Measurements from ENCODE around the gene NOSTRIN. TPM values are rescaled to one million over a fixed set of nuclear protein-coding genes. Genes with fewer than 3 reads are reported as not detected.
"Not testable (repeated sequence)": the region's sequence is repeated elsewhere in the genome, so short reads cannot be mapped to it uniquely, and the experiment has no call there.

Gene NOSTRIN
- total and polyA plus RNA-seq, 5 donors from 2014 or later, result not detected

GRCh38 chr2:168791140-168791539 is 11.3 kb upstream of the NOSTRIN start:
- not testable (repeated sequence) for H3K27me3 ChIP-seq (ENCODE audit: control insufficient read depth, insufficient read depth, low read length); H3K36me3 ChIP-seq (ENCODE audit: control insufficient read depth, insufficient read depth, low read length); DNase-seq; H3K4me3 Mint-ChIP-seq; H3K27ac ChIP-seq (ENCODE audit: insufficient read depth, low read length, poor library complexity, severe bottlenecking); H3K4me1 ChIP-seq (ENCODE audit: control insufficient read depth, insufficient read depth, low read length, poor library complexity, severe bottlenecking); ATAC-seq (ENCODE audit: low read depth in 2 of 2); H3K9me3 ChIP-seq (ENCODE audit: control insufficient read depth in 2 of 2, low read length in 2 of 2); H3K9me3 Mint-ChIP-seq; H3K27ac Mint-ChIP-seq; H3K4me3 ChIP-seq (ENCODE audit: low read depth, low read length); H3K36me3 Mint-ChIP-seq; H3K4me1 Mint-ChIP-seq
- H3K27me3 Mint-ChIP-seq, result peaks cover 23% of the 10 kb centered on the region

DNA sequence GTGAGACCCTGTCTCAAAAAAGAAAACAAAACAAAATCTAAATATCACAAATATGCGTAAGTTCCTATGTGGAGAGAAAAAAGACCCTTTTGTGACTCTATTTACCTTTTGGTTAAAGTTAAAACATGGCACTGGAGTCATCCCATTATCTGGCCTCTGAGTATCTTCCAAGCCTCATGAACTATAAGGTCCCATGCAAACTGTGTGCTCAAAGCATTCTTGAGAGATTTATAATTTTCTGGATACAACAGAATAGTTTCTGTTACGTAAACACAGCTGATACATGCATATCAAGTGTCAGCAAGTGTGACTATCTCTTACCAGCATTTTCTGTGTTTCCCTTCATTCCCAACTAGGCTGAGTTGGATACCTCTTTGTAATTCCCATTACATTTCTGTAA is 8.8 kb upstream of the NOSTRIN start:
- Histone ChIP-seq H3K36me3 (ENCODE audit: control insufficient read depth, insufficient read depth, low read length) (no peaks in the 10 kb centered on the region), H3K9me3 (ENCODE audit: control insufficient read depth in 2 of 2, low read length in 2 of 2) (no peaks in the 10 kb centered on the region), H3K27ac (ENCODE audit: insufficient read depth, low read length, poor library complexity, severe bottlenecking) (no peak overlapping the region), H3K27me3 (ENCODE audit: control insufficient read depth, insufficient read depth, low read length) (no peaks in the 10 kb centered on the region), H3K4me3 (ENCODE audit: low read depth, low read length) (no peak overlapping the region), H3K4me1 (ENCODE audit: control insufficient read depth, insufficient read depth, low read length, poor library complexity, severe bottlenecking) (no peaks in the 10 kb centered on the region)
- H3K27me3 Mint-ChIP-seq, result peaks cover 27% of the 10 kb centered on the region
- H3K4me1 Mint-ChIP-seq, result peaks cover 0 to 3% (median 0%) of the 10 kb centered on the region in 4 donors
- DNase-seq (no peak), ATAC-seq (ENCODE audit: low read depth in 2 of 2) (no peak)
- no peak overlapping the region for H3K4me3 Mint-ChIP-seq
- no peaks in the 10 kb centered on the region for H3K36me3 Mint-ChIP-seq
- H3K27ac Mint-ChIP-seq, result no peak overlapping the region
- peaks cover 0 to 3% (median 0%) of the 10 kb centered on the region in 7 donors for H3K9me3 Mint-ChIP-seq

DNA sequence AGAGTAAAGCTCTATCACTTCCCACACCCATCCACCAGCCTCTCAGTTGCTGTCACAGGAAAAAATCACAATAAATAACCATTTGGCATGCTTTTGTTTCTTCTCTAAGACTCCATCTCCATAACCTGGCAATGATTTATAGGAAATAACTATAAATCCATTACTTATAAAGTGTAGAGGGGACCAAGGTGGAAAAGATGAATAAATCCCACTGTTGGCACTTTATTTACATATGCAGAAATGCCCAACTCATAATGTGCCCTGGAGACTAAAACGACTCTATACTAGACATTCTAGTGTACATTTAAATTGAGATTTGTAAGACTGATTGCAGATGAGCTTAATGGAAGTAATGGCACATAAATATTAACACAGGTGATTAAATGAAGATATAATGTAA is 7.5 kb upstream of the NOSTRIN start:
- H3K9me3 Mint-ChIP-seq, result peaks cover 0 to 2% (median 0%) of the 10 kb centered on the region in 7 donors
- Histone ChIP-seq H3K4me3 (ENCODE audit: low read depth, low read length) (no peak overlapping the region), H3K4me1 (ENCODE audit: control insufficient read depth, insufficient read depth, low read length, poor library complexity, severe bottlenecking) (no peaks in the 10 kb centered on the region), H3K27ac (ENCODE audit: insufficient read depth, low read length, poor library complexity, severe bottlenecking) (no peak overlapping the region), H3K36me3 (ENCODE audit: control insufficient read depth, insufficient read depth, low read length) (no peaks in the 10 kb centered on the region), H3K27me3 (ENCODE audit: control insufficient read depth, insufficient read depth, low read length) (no peaks in the 10 kb centered on the region), H3K9me3 (ENCODE audit: control insufficient read depth in 2 of 2, low read length in 2 of 2) (no peaks in the 10 kb centered on the region)
- no peak overlapping the region for H3K4me3 Mint-ChIP-seq
- H3K27me3 Mint-ChIP-seq, result peaks cover 23% of the 10 kb centered on the region
- no peak overlapping the region for H3K27ac Mint-ChIP-seq
- no peak for DNase-seq
- peaks cover 0 to 3% (median 0%) of the 10 kb centered on the region in 4 donors for H3K4me1 Mint-ChIP-seq
- no peak for ATAC-seq (ENCODE audit: low read depth in 2 of 2)
- H3K36me3 Mint-ChIP-seq, result no peaks in the 10 kb centered on the region

GRCh38 chr2:168796090-168796577 is 6.3 kb upstream of the NOSTRIN start:
- no peak overlapping the region for H3K27ac ChIP-seq (ENCODE audit: insufficient read depth, low read length, poor library complexity, severe bottlenecking)
- H3K36me3 ChIP-seq (ENCODE audit: control insufficient read depth, insufficient read depth, low read length), result no peaks in the 10 kb centered on the region
- H3K9me3 Mint-ChIP-seq, result peaks cover 0 to 4% (median 0%) of the 10 kb centered on the region in 7 donors
- H3K4me3 Mint-ChIP-seq, result no peak overlapping the region
- H3K4me3 ChIP-seq (ENCODE audit: low read depth, low read length), result no peak overlapping the region
- no peak overlapping the region for H3K27ac Mint-ChIP-seq
- H3K4me1 ChIP-seq (ENCODE audit: control insufficient read depth, insufficient read depth, low read length, poor library complexity, severe bottlenecking), result no peaks in the 10 kb centered on the region
- DNase-seq (no peak), ATAC-seq (ENCODE audit: low read depth in 2 of 2) (no peak)
- H3K4me1 Mint-ChIP-seq, result peaks cover 0 to 3% (median 0%) of the 10 kb centered on the region in 4 donors
- no peaks in the 10 kb centered on the region for H3K36me3 Mint-ChIP-seq
- no peaks in the 10 kb centered on the region for H3K9me3 ChIP-seq (ENCODE audit: control insufficient read depth in 2 of 2, low read length in 2 of 2)
- H3K27me3 ChIP-seq (ENCODE audit: control insufficient read depth, insufficient read depth, low read length), result peaks cover 3% of the 10 kb centered on the region
- peaks cover 23% of the 10 kb centered on the region for H3K27me3 Mint-ChIP-seq

DNA sequence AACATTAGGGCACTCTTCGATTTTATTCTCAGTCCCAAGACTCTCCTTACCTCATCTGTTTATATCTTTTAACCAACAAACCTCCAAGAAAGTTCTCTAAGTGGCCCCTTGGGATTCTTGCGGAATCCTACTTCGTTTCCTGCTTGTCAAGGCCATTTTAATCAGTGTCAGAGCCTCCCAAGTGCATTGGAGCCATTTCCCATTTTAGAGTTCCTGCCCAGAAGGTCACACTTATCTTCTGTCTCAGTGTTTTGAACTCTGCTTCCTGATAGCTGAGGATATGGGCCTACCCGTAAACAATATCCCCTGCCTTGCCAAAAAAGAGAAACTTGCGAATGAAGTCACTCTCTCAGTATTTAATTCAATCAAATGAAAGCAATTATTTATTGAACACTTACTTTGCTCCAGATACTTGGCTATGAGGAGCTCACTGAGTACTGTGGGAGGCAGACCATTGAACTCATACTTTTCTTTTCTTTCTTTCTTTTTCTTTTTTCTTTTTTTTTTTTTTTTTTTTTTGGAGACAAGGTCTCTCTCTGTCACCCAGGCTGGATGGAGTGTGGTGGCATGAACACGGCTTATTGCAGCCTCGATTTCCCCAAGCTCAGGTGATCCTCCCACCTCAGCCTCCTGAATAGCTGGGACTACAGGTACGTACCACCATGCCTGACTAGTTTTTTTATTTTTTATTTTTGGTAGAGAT is 5.7 kb upstream of the NOSTRIN start:
- H3K27me3 Mint-ChIP-seq, result peaks cover 23% of the 10 kb centered on the region
- H3K9me3 ChIP-seq (ENCODE audit: control insufficient read depth in 2 of 2, low read length in 2 of 2), result no peaks in the 10 kb centered on the region
- H3K4me1 Mint-ChIP-seq, result peaks cover 0 to 3% (median 0%) of the 10 kb centered on the region in 4 donors
- no peak overlapping the region for H3K4me3 Mint-ChIP-seq
- H3K36me3 ChIP-seq (ENCODE audit: control insufficient read depth, insufficient read depth, low read length), result no peaks in the 10 kb centered on the region
- ATAC-seq (ENCODE audit: low read depth in 2 of 2) (no peak), DNase-seq (no peak)
- peaks cover 3% of the 10 kb centered on the region for H3K27me3 ChIP-seq (ENCODE audit: control insufficient read depth, insufficient read depth, low read length)
- H3K27ac ChIP-seq (ENCODE audit: insufficient read depth, low read length, poor library complexity, severe bottlenecking), result no peak overlapping the region
- H3K4me3 ChIP-seq (ENCODE audit: low read depth, low read length), result no peak overlapping the region
- no peaks in the 10 kb centered on the region for H3K36me3 Mint-ChIP-seq
- no peaks in the 10 kb centered on the region for H3K4me1 ChIP-seq (ENCODE audit: control insufficient read depth, insufficient read depth, low read length, poor library complexity, severe bottlenecking)
- no peak overlapping the region for H3K27ac Mint-ChIP-seq
- H3K9me3 Mint-ChIP-seq, result peaks cover 0 to 4% (median 0%) of the 10 kb centered on the region in 7 donors

DNA sequence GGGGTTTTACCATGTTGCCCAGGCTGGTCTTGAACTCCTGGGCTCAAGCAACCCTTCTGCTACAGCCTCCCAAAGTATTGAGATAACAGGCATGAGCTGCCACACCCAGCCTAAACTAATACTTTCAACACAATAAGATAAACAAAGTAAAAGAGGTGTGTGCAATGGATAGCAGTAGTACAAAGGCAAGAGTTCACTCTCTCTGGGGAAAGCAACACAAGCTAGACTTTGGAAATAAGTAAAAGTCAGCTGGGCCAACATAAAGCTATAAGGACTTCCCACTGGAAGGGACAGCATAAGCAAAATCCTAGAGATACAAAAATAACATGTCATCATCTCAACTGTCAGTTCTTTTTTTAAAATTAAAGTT is 5.2 kb upstream of the NOSTRIN start:
- Mint-ChIP-seq H3K27ac (no peak overlapping the region), H3K36me3 (no peaks in the 10 kb centered on the region), H3K9me3 (peaks cover 0 to 4% (median 0%) of the 10 kb centered on the region in 7 donors), H3K4me1 (peaks cover 0 to 3% (median 1%) of the 10 kb centered on the region in 4 donors), H3K27me3 (peaks cover 23% of the 10 kb centered on the region), H3K4me3 (no peak overlapping the region)
- no peaks in the 10 kb centered on the region for H3K36me3 ChIP-seq (ENCODE audit: control insufficient read depth, insufficient read depth, low read length)
- no peak for ATAC-seq (ENCODE audit: low read depth in 2 of 2)
- peaks cover 6% of the 10 kb centered on the region for H3K27me3 ChIP-seq (ENCODE audit: control insufficient read depth, insufficient read depth, low read length)
- no peak overlapping the region for H3K4me3 ChIP-seq (ENCODE audit: low read depth, low read length)
- no peaks in the 10 kb centered on the region for H3K4me1 ChIP-seq (ENCODE audit: control insufficient read depth, insufficient read depth, low read length, poor library complexity, severe bottlenecking)
- DNase-seq, result no peak
- no peaks in the 10 kb centered on the region for H3K9me3 ChIP-seq (ENCODE audit: control insufficient read depth in 2 of 2, low read length in 2 of 2)
- H3K27ac ChIP-seq (ENCODE audit: insufficient read depth, low read length, poor library complexity, severe bottlenecking), result no peak overlapping the region

GRCh38 chr2:168798076-168798887 is 4.2 kb upstream of the NOSTRIN start:
- Histone ChIP-seq H3K4me3 (ENCODE audit: low read depth, low read length) (no peak overlapping the region), H3K4me1 (ENCODE audit: control insufficient read depth, insufficient read depth, low read length, poor library complexity, severe bottlenecking) (no peaks in the 10 kb centered on the region), H3K27me3 (ENCODE audit: control insufficient read depth, insufficient read depth, low read length) (peaks cover 7% of the 10 kb centered on the region), H3K36me3 (ENCODE audit: control insufficient read depth, insufficient read depth, low read length) (no peaks in the 10 kb centered on the region), H3K9me3 (ENCODE audit: control insufficient read depth in 2 of 2, low read length in 2 of 2) (no peaks in the 10 kb centered on the region), H3K27ac (ENCODE audit: insufficient read depth, low read length, poor library complexity, severe bottlenecking) (no peak overlapping the region)
- H3K27me3 Mint-ChIP-seq, result peaks cover 26% of the 10 kb centered on the region
- H3K9me3 Mint-ChIP-seq, result peaks cover 0 to 4% (median 0%) of the 10 kb centered on the region in 7 donors
- no peak for ATAC-seq (ENCODE audit: low read depth in 2 of 2)
- no peak overlapping the region for H3K4me3 Mint-ChIP-seq
- H3K36me3 Mint-ChIP-seq, result no peaks in the 10 kb centered on the region
- H3K4me1 Mint-ChIP-seq, result peaks cover 0 to 5% (median 1%) of the 10 kb centered on the region in 4 donors
- DNase-seq, result no peak
- H3K27ac Mint-ChIP-seq, result no peak overlapping the region
